ENCODE results near the gene MRAS. TPM values are rescaled to one million over a fixed set of nuclear protein-coding genes. Genes with fewer than 3 reads are reported as not detected.

Gene MRAS
- total and polyA plus RNA-seq, 2 of the 13 experiments (the other 11 are each of a cell fraction or from before 2014, with no cell fraction given) = 8.8 to 36.2 TPM

DNA sequence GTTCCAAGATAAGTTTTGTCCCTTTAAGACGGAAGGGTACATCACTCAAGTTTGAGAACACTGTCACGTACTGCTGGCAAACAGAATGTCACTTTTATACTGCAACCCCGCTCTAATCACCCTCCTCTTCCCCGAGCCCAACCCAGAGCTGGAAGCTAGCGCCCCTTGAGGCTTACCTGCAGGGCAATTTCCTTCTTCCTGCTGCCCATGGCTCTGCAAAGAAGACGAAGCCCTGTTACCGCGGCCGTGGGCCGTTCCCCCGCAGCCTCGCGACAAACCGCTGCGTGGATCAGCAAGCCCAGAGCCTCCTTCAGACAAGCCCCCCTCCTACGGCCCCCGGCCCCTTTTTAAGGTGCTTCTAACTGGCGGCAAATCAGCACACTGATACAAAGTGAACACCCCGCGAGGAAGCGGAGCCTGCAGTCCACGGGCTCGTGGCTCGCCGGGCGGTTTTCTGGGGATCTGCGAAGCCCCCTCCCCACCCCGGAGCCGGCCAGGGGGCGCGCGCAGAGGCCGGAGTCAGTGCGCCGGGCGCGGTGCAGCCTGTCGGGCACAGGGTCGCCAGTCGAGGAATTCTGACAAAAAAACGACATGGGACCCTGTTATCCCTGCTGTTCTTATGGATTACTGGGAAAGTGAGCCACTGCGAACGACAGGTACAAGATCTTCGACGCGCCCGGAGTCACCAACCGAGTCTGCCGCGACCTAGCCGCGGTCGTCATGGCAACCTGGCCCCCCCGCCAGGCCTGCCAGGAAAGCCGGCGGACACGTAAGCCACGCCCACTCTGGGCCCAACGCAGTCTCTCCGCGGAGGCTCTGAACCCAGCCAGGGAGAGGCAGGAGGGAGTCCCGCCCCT is 19.0 kb upstream of the MRAS start, which contains the start of gene NME9 (continued):
- TF ChIP-seq, protein P1, sequence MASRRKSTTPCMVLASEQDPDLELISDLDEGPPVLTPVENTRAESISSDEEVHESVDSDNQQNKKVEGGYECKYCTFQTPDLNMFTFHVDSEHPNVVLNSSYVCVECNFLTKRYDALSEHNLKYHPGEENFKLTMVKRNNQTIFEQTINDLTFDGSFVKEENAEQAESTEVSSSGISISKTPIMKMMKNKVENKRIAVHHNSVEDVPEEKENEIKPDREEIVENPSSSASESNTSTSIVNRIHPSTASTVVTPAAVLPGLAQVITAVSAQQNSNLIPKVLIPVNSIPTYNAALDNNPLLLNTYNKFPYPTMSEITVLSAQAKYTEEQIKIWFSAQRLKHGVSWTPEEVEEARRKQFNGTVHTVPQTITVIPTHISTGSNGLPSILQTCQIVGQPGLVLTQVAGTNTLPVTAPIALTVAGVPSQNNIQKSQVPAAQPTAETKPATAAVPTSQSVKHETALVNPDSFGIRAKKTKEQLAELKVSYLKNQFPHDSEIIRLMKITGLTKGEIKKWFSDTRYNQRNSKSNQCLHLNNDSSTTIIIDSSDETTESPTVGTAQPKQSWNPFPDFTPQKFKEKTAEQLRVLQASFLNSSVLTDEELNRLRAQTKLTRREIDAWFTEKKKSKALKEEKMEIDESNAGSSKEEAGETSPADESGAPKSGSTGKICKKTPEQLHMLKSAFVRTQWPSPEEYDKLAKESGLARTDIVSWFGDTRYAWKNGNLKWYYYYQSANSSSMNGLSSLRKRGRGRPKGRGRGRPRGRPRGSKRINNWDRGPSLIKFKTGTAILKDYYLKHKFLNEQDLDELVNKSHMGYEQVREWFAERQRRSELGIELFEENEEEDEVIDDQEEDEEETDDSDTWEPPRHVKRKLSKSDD (CRISPR knock-in tag; IDR thresholded peaks at IDR 0.05; ENCODE audit: low read depth) = no peak
- peak; percentile 71 for TF ChIP-seq SAP130 (CRISPR knock-in tag; IDR thresholded peaks at IDR 0.05; ENCODE audit: low read depth)
- TF ChIP-seq ZNF441 (CRISPR knock-in tag; IDR thresholded peaks at IDR 0.05; ENCODE audit: borderline replicate concordance) = no peak
- TF ChIP-seq KAT7 (CRISPR knock-in tag; IDR thresholded peaks at IDR 0.05; ENCODE audit: borderline replicate concordance) = no peak
- peak; percentile 49; the same call in 1 of the 2 replicates for TF ChIP-seq ZNF350 (CRISPR knock-in tag; IDR thresholded peaks at IDR 0.05; ENCODE audit: borderline replicate concordance, low read depth)
- TF ChIP-seq JUNB (CRISPR knock-in tag; IDR thresholded peaks at IDR 0.05; ENCODE audit: borderline replicate concordance) = no peak
- no peak for TF ChIP-seq REXO4 (CRISPR knock-in tag; IDR thresholded peaks at IDR 0.05; ENCODE audit: borderline replicate concordance)
- no peak for TF ChIP-seq PRMT3 (CRISPR knock-in tag; IDR thresholded peaks at IDR 0.05; ENCODE audit: borderline replicate concordance, low read depth)
- TF ChIP-seq BORCS8-MEF2B (CRISPR knock-in tag; IDR thresholded peaks at IDR 0.05) = peak; percentile 45; the same call in 1 of the 2 replicates
- no peak for TF ChIP-seq CEBPB (IDR thresholded peaks at IDR 0.05; ENCODE audit: borderline replicate concordance, low read depth, low read length)
- TF ChIP-seq, protein P2, sequence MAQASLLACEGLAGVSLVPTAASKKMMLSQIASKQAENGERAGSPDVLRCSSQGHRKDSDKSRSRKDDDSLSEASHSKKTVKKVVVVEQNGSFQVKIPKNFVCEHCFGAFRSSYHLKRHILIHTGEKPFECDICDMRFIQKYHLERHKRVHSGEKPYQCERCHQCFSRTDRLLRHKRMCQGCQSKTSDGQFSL (CRISPR knock-in tag; IDR thresholded peaks at IDR 0.05) = no peak
- no peak for TF ChIP-seq SRSF9 (IDR thresholded peaks at IDR 0.05; ENCODE audit: borderline replicate concordance, insufficient read depth, low read depth, low read length, poor library complexity, severe bottlenecking)
- TF ChIP-seq ZNF652 (CRISPR knock-in tag; IDR thresholded peaks at IDR 0.05; ENCODE audit: borderline replicate concordance, low read depth) = no peak
- no peak for TF ChIP-seq ONECUT2 (CRISPR knock-in tag; IDR thresholded peaks at IDR 0.05)
- TF ChIP-seq PCBP1 (IDR thresholded peaks at IDR 0.05; ENCODE audit: borderline replicate concordance, low read depth, low read length) = no peak
- TF ChIP-seq YEATS4 (CRISPR knock-in tag; IDR thresholded peaks at IDR 0.05; ENCODE audit: borderline replicate concordance) = no peak
- TF ChIP-seq ZKSCAN5 (CRISPR knock-in tag; IDR thresholded peaks at IDR 0.05) = no peak
- no peak for TF ChIP-seq MIXL1 (CRISPR knock-in tag; IDR thresholded peaks at IDR 0.05)
- TF ChIP-seq ZBTB7B (CRISPR knock-in tag; IDR thresholded peaks at IDR 0.05) = 0 out of 2 replicates have a peak, but pooled peaks have one; percentile 45
- TF ChIP-seq ZNF792 (CRISPR knock-in tag; IDR thresholded peaks at IDR 0.05) = no peak
- TF ChIP-seq ZNF235 (CRISPR knock-in tag; IDR thresholded peaks at IDR 0.05; ENCODE audit: borderline replicate concordance) = no peak
- TF ChIP-seq RORA (CRISPR knock-in tag; IDR thresholded peaks at IDR 0.05) = no peak
- no peak for TF ChIP-seq GTF2F1 (IDR thresholded peaks at IDR 0.05; ENCODE audit: low read length)
- TF ChIP-seq, protein P3, sequence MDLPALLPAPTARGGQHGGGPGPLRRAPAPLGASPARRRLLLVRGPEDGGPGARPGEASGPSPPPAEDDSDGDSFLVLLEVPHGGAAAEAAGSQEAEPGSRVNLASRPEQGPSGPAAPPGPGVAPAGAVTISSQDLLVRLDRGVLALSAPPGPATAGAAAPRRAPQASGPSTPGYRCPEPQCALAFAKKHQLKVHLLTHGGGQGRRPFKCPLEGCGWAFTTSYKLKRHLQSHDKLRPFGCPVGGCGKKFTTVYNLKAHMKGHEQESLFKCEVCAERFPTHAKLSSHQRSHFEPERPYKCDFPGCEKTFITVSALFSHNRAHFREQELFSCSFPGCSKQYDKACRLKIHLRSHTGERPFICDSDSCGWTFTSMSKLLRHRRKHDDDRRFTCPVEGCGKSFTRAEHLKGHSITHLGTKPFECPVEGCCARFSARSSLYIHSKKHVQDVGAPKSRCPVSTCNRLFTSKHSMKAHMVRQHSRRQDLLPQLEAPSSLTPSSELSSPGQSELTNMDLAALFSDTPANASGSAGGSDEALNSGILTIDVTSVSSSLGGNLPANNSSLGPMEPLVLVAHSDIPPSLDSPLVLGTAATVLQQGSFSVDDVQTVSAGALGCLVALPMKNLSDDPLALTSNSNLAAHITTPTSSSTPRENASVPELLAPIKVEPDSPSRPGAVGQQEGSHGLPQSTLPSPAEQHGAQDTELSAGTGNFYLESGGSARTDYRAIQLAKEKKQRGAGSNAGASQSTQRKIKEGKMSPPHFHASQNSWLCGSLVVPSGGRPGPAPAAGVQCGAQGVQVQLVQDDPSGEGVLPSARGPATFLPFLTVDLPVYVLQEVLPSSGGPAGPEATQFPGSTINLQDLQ (CRISPR knock-in tag; IDR thresholded peaks at IDR 0.05) = no peak
- TF ChIP-seq ZNF749 (CRISPR knock-in tag; IDR thresholded peaks at IDR 0.05; ENCODE audit: borderline replicate concordance) = no peak
- TF ChIP-seq ZNF615 (CRISPR knock-in tag; IDR thresholded peaks at IDR 0.05; ENCODE audit: borderline replicate concordance) = no peak
